ENCODE measurements around the gene PTPRN2. TPM values are rescaled to one million over a fixed set of nuclear protein-coding genes. Genes with fewer than 3 reads are reported as not detected.
"Not testable (repeated sequence)": the region's sequence is repeated elsewhere in the genome, so short reads cannot be mapped to it uniquely, and the experiment has no call there.

PTPRN2 gene
- total RNA-seq, 2 experiments from 2014 or later = 0.46 to 0.51 TPM

GRCh38 chr7:158260567-158261361 is 326.9 kb downstream of the PTPRN2 start:
- POLR2A ChIA-PET = no interaction called here

GRCh38 chr7:158259671-158260418 is 327.8 kb downstream of the PTPRN2 start:
- DNase-seq (no peak), ATAC-seq (no peak)
- peaks cover 2% of the 10 kb centered on the region for H3K27me3 Mint-ChIP-seq
- H3K4me1 Mint-ChIP-seq = no peaks in the 10 kb centered on the region
- no peak overlapping the region for H3K27ac Mint-ChIP-seq
- H3K4me3 Mint-ChIP-seq = no peak overlapping the region
- CTCF ChIA-PET = no interaction called here
- peaks cover 2% of the 10 kb centered on the region for H3K9me3 Mint-ChIP-seq (ENCODE audit: low read depth)
- POLR2A ChIA-PET = no interaction called here
- intact Hi-C loops (cut with DNase I, micrococcal nuclease) = no loop called here
- H3K36me3 Mint-ChIP-seq (ENCODE audit: low read depth) = no peaks in the 10 kb centered on the region

More at GRCh38 chr7:158260567-158261361, 326.9 kb downstream of the PTPRN2 start:
- DNase-seq (no peak), ATAC-seq (no peak)
- intact Hi-C loops (cut with DNase I, micrococcal nuclease) = no loop called here
- Mint-ChIP-seq H3K27ac (no peak overlapping the region), H3K4me3 (no peak overlapping the region), H3K36me3 (ENCODE audit: low read depth) (no peaks in the 10 kb centered on the region), H3K4me1 (no peaks in the 10 kb centered on the region), H3K27me3 (peaks cover 2% of the 10 kb centered on the region), H3K9me3 (ENCODE audit: low read depth) (peaks cover 2% of the 10 kb centered on the region)
- CTCF ChIA-PET = no interaction called here

- H3K4me1 Mint-ChIP-seq = no peaks in the 10 kb centered on the region
- ATAC-seq (no peak), DNase-seq (no peak)
- CTCF ChIA-PET = no interaction called here
- no peak overlapping the region for H3K27ac Mint-ChIP-seq
- POLR2A ChIA-PET = no interaction called here
- no peaks in the 10 kb centered on the region for H3K36me3 Mint-ChIP-seq (ENCODE audit: low read depth)
- peaks cover 2% of the 10 kb centered on the region for H3K27me3 Mint-ChIP-seq
- H3K9me3 Mint-ChIP-seq (ENCODE audit: low read depth) = peaks cover 2% of the 10 kb centered on the region
- no peak overlapping the region for H3K4me3 Mint-ChIP-seq
- intact Hi-C loops (cut with DNase I, micrococcal nuclease) = no loop called here
These were observed 328.5 kb downstream of the PTPRN2 start for GRCh38 chr7:158259141-158259540.

- no peaks in the 10 kb centered on the region for H3K4me1 Mint-ChIP-seq
- no peak overlapping the region for H3K4me3 Mint-ChIP-seq
- intact Hi-C loops (cut with DNase I, micrococcal nuclease) = no loop called here
- ChIA-PET CTCF (no interaction called here), POLR2A (no interaction called here)
- H3K9me3 Mint-ChIP-seq (ENCODE audit: low read depth) = peaks cover 2% of the 10 kb centered on the region
- no peak for DNase-seq
- peaks cover 2% of the 10 kb centered on the region for H3K27me3 Mint-ChIP-seq
- no peak overlapping the region for H3K27ac Mint-ChIP-seq
- ATAC-seq = no peak
- H3K36me3 Mint-ChIP-seq (ENCODE audit: low read depth) = no peaks in the 10 kb centered on the region
These were observed 329.1 kb downstream of the PTPRN2 start for GRCh38 chr7:158258411-158259130.

- Mint-ChIP-seq H3K9me3 (ENCODE audit: low read depth) (peaks cover 2% of the 10 kb centered on the region), H3K27me3 (peaks cover 2% of the 10 kb centered on the region), H3K4me1 (no peaks in the 10 kb centered on the region), H3K4me3 (no peak overlapping the region), H3K27ac (no peak overlapping the region), H3K36me3 (ENCODE audit: low read depth) (no peaks in the 10 kb centered on the region)
- intact Hi-C loops (cut with DNase I, micrococcal nuclease) = no loop called here
- DNase-seq = no peak
- ATAC-seq = no peak
- ChIA-PET CTCF (no interaction called here), POLR2A (no interaction called here)
These were observed 329.9 kb downstream of the PTPRN2 start for GRCh38 chr7:158257516-158258410.

GRCh38 chr7:158257001-158257400 is 330.6 kb downstream of the PTPRN2 start:
- no peak for ATAC-seq
- ChIA-PET POLR2A (no interaction called here), CTCF (no interaction called here)
- Mint-ChIP-seq H3K4me1 (no peaks in the 10 kb centered on the region), H3K27me3 (peaks cover 2% of the 10 kb centered on the region), H3K4me3 (no peak overlapping the region), H3K9me3 (ENCODE audit: low read depth) (peaks cover 2% of the 10 kb centered on the region), H3K36me3 (ENCODE audit: low read depth) (no peaks in the 10 kb centered on the region), H3K27ac (no peak overlapping the region)
- intact Hi-C loops (cut with DNase I, micrococcal nuclease) = no loop called here
- DNase-seq = no peak

GRCh38 chr7:158256091-158256816 is 331.4 kb downstream of the PTPRN2 start:
- H3K4me1 Mint-ChIP-seq = no peaks in the 10 kb centered on the region
- H3K9me3 Mint-ChIP-seq (ENCODE audit: low read depth) = peaks cover 2% of the 10 kb centered on the region
- ChIA-PET CTCF (no interaction called here), POLR2A (no interaction called here)
- H3K4me3 Mint-ChIP-seq = no peak overlapping the region
- intact Hi-C loops (cut with DNase I, micrococcal nuclease) = no loop called here
- H3K36me3 Mint-ChIP-seq (ENCODE audit: low read depth) = no peaks in the 10 kb centered on the region
- DNase-seq = no peak
- H3K27ac Mint-ChIP-seq = no peak overlapping the region
- ATAC-seq = no peak
- peaks cover 2% of the 10 kb centered on the region for H3K27me3 Mint-ChIP-seq

- Mint-ChIP-seq H3K36me3 (ENCODE audit: low read depth) (no peaks in the 10 kb centered on the region), H3K27me3 (peaks cover 2% of the 10 kb centered on the region), H3K4me1 (no peaks in the 10 kb centered on the region), H3K9me3 (ENCODE audit: low read depth) (peaks cover 2% of the 10 kb centered on the region), H3K4me3 (no peak overlapping the region), H3K27ac (no peak overlapping the region)
- no peak for DNase-seq
- ChIA-PET POLR2A (no interaction called here), CTCF (no interaction called here)
- no peak for ATAC-seq
- intact Hi-C loops (cut with DNase I, micrococcal nuclease) = no loop called here
These were observed 332.1 kb downstream of the PTPRN2 start for GRCh38 chr7:158255558-158255957.

- no peaks in the 10 kb centered on the region for H3K36me3 Mint-ChIP-seq (ENCODE audit: low read depth)
These were observed 332.5 kb downstream of the PTPRN2 start for GRCh38 chr7:158255156-158255555.

GRCh38 chr7:158253670-158254045 is 334.0 kb downstream of the PTPRN2 start:
- CTCF ChIA-PET, H3K27me3 Mint-ChIP-seq, ATAC-seq: not testable (repeated sequence)

More at GRCh38 chr7:158255156-158255555, 332.5 kb downstream of the PTPRN2 start:
- Mint-ChIP-seq H3K9me3 (ENCODE audit: low read depth) (peaks cover 2% of the 10 kb centered on the region), H3K27me3 (peaks cover 2% of the 10 kb centered on the region), H3K4me1 (no peaks in the 10 kb centered on the region), H3K27ac (no peak overlapping the region), H3K4me3 (no peak overlapping the region)
- ATAC-seq (no peak), DNase-seq (no peak)
- ChIA-PET POLR2A (no interaction called here), CTCF (no interaction called here)
- intact Hi-C loops (cut with DNase I, micrococcal nuclease) = no loop called here

More at GRCh38 chr7:158253670-158254045, 334.0 kb downstream of the PTPRN2 start:
- DNase-seq; H3K4me1 Mint-ChIP-seq; H3K36me3 Mint-ChIP-seq (ENCODE audit: low read depth); H3K27ac Mint-ChIP-seq; H3K9me3 Mint-ChIP-seq (ENCODE audit: low read depth); POLR2A ChIA-PET; H3K4me3 Mint-ChIP-seq; intact Hi-C loops (cut with DNase I, micrococcal nuclease): not testable (repeated sequence)
